Esophagus mucosa (tissue), 1 donor: Measurements from ENCODE around the gene CSTF1. TPM values are rescaled to one million over a fixed set of nuclear protein-coding genes. Genes with fewer than 3 reads are reported as not detected.
A peak's percentile ranks its signal among the peaks of the same experiment; 100 is the strongest.

ENCODE experiments used
- ATAC-seq: fragments of 200-7000 bp; cut with Tn5 transposase; one replicate; pipeline ENCODE4 v1.9.1; 2020
- total RNA-seq: library from RNA; stranded (reverse); gene quantifications from one replicate; pipeline ENCODE4 v1.2.4, GENCODE V29; 2023
- donor health status: DM: yes; HTN: yes; CAD: no.

The CSTF1 gene
- total RNA-seq, result 18.5 TPM

GRCh38 chr20:56392132-56392880, at the start of gene CSTF1, which contains the start of gene AURKA:
TSS of gene CSTF1 (plus strand) at chr20:56392645. CDS start at chr20:56395553, 2,908 bp downstream.
TSS of gene AURKA (minus strand) at chr20:56392215. CDS start at chr20:56388197, 4,018 bp downstream.
- ATAC-seq, result peak; percentile 97

DNA sequence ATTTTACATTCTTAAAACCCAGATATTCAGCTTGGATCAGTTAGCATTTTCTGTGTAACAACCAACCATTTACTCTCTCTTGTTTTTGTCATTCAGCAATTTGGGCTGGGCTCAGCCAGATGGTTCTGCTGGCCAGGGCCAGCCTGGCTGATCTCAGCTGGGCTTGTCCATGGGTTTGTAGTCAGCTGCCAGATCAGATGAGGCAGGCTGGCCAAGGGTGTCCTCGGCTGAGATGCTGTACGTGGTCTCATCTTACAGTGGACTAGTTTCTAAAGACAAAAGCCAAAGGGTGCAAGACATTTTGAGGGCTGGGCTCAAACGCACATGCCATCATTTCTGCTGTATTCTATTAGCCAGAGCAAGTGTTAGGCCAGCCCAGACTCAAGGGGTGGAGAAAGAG, 49.7 kb upstream of the CSTF1 start:
- no peak for ATAC-seq

DNA sequence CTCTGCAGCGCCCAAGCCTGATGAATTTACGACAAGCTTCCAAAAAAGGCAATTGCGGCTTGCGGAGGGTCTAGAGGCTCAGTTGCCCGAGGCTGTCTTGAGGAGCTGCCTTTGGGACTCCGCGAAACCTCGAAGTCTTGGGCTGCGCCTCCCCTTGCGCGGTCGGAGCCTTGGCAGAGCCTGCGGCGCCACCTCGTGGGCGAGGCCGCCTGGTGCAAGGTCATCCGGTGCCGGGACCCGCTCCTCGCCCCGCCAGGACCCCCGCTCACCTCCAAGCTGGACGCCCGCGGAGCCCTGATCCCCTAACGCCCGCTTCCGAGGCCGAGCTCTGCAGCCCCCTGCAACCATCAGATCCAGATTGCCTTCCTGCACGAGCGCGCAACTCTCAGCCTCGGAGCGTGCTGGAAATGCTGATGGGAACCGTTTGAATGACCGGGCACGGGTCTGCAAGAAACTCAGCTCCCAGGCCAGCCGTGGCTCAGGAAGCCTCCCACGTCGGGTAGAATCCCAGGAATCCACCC, 48.5 kb upstream of the CSTF1 start:
- ATAC-seq, result peak; percentile 69

DNA sequence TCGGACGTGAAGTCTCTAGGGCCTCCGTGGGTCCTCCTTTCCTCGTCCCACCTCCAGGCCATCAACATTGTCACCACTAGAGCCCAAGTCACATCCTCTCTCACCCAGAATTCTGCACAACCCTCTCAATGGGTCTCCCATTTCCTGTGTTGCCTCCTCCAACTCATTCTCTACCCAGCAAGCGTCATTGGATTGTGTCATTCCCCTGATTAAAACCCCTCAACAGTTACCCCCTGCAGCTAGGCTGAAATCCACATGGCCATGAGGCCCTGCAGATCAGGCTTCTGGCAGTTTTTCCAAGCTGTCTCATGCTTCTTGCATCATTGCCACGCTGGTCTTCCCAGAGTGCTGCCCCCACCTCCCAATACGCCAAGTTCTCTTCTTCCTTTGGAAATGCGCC, 46.5 kb upstream of the CSTF1 start:
- ATAC-seq, result no peak

DNA sequence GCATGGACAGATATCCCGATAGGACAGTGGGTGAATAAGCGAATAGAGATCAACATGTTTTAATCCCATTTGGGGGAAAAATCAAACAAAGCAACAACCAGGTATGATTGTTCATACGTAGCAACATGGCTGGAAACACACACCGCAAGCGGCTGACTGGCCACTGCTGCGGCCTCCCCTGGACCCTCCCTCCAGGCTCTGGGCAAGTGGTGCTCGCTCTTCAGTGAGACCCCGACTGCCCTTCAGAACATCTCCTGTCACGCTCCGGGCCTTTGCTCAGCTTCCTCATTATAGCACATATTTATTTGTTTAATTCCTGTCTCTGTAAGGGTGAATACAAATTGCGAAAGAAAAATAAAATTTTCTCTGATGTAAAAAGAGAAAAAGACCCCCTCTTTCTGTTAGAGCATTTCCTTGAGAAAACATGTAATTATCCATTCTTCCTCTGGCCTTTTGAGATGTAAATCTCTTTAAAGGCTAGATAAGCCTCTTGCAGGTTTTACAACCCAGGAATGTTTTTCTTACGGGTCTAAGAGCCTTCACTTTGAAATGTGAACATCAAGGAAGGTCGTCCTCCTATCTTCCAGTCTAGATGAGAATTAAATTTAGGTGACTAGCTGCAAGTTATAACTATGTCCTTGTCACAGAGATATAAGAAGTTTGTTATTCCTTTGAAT, 44.7 kb upstream of the CSTF1 start:
- no peak for ATAC-seq

DNA sequence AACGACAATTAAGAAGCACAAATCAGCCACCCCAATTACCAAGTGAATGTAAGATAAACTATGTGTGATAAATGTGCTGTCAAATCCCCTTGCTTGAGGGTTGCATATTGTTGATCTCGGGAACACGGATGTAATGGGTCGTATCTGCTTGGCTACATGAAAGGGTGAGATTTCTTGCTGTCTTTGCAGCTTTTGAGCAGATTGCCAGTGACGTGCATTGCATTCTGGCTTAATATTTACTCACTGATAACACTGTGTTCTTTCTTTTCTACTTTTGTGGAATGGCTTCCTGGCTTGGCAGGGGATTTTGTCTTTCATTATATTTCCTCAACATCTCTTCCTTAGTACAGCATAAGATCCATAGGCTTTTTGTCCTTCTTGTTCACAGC, 44.1 kb upstream of the CSTF1 start:
- ATAC-seq, result no peak

DNA sequence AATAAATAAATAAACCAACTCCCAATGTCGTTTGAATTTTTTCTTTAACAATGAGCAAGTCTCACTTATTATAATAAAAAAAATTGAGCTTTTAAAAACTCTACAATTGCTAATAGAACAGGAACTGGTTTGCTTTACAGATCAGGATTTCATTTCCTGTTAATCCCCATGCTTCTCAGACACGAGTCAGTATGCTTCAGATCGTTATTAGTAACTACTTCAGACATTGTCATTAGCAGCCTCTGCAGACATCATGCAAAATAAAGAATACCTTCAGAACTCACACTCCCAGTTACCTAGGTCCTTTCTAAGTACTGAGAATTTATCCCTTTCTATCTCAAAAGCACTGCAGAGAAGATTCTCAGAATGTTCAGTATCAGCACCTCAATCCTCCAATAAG, 43.7 kb upstream of the CSTF1 start:
- ATAC-seq, result peak; percentile 73

DNA sequence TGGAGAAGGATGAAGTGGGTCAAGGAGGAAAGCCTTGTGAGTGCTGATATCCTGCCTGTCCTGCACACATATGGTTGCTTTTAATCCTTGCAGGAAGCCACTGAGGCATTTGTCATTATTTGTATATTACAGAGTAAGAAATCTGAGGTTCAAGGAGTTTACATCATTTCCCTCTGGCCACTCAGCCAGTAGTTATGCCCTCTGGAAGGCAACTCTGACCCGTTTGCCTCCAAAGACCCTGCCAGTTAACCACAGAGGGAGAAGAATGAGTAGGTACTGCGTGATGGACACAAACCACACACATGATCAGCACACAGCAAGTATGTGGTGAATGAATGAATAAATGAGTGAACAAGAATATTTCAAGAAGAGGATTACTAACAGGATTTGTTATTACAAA, 41.6 kb upstream of the CSTF1 start:
- ATAC-seq, result no peak

- no peak for ATAC-seq
Measured at GRCh38 chr20:56352345-56353055, 39.9 kb upstream of the CSTF1 start.

- no peak for ATAC-seq
Measured at GRCh38 chr20:56353356-56353755, 39.1 kb upstream of the CSTF1 start.

DNA sequence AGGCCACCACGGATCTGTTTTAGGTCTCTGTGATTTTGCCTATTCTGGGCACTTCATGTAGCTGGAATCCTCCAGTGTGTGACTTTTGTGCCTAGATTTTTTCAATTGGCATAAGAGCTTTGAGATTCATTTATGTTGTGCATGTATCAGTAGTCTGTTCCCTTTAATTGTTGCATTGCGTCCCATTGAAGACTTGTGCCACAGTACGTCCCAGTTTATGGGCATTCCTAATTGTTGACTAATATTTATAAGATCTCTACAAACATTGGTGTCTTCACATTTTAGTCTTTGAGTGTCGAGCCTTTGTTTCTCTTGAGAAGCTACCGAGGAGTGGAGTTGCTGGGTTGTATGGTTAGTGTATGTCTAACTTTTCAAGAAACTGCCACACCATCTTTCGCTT, 34.4 kb upstream of the CSTF1 start:
- no peak for ATAC-seq

- ATAC-seq, result peak; percentile 95
Measured at GRCh38 chr20:56358600-56359211, 33.7 kb upstream of the CSTF1 start, which contains the start of gene FAM210B. TSS of gene FAM210B (plus strand) at chr20:56358974. CDS start at chr20:56359006, 32 bp downstream.

GRCh38 chr20:56359212-56360132, 33.0 kb upstream of the CSTF1 start:
- ATAC-seq, result peak; percentile 59

DNA sequence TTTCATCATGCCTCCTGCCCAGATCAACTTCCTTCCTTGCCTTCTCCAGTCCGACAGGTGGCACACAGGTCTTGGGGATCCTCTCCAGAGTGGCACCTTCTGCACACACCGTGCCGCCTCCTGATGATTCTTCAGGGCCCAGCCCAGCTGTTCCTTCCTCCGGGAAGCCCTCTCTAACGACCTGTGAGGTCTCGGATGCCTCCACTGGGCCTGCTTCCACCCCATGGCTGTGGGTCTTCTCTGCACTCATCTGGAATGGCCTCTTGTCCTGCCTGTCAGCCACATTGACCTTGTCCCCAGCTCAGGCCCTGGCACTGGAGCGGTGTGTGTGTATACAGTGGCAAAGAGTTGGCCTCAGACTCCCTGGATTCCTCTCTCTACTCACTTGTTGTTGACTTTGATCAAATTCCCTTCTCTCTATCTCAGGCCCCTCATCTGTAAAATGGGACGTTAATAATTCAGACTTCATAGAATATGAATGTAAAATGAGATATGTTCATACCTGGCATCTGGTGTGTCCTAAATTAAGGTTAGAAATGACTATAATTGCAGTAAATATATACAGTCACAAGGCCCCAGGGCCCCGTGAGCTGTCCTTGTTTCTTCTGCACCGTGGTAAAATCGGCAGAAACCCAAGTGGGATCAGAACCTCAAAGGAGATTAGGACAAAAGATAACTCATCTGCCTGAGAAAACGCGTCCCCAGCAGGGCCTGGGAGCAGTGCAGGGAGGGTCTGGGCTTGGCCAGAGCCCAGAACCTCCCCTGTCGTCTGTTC, 32.1 kb upstream of the CSTF1 start:
- ATAC-seq, result peak; percentile 26

GRCh38 chr20:56360908-56361205, 31.6 kb upstream of the CSTF1 start:
- no peak for ATAC-seq

DNA sequence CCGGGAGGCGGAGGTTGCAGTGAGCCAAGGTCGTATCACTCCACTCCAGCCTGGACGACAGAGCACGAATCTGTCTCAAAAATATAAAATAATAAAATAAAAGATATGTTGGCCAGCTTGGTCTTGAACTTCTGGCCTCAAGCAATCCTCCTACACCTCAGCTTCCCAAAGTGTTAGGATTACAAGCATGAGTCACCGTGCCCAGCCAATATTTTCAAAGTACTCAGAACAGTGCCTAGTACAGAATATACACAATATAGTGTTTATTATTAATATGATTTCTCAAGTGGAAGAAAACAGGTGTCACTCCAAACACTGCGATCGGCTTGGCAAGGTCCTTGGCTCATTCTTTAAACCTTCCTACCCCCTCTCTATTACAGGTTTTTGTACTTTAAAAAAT, 30.5 kb upstream of the CSTF1 start:
- ATAC-seq, result no peak

- ATAC-seq, result no peak
Measured at GRCh38 chr20:56362833-56363413, 29.5 kb upstream of the CSTF1 start.

DNA sequence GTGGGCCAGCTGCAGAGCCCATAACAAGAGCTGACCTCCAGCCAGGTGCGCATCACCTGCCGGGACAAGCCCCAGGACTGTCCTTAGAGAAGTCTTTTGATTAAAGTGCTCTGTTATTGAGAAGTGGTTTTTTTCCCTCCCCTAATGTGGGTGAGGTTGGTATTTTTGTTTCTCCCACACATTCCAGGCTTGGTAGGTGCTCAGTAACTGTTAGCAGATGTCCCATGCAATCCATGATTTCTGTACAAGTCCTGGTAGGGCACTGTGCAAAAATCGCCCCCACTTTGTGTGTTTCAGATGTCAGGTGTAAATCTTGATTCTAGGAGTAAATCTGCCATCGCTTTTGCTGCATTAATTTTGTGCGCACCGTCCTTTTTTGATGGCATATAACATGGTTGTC, 29.0 kb upstream of the CSTF1 start:
- no peak for ATAC-seq

GRCh38 chr20:56368351-56369134, 23.9 kb upstream of the CSTF1 start:
- ATAC-seq, result no peak

DNA sequence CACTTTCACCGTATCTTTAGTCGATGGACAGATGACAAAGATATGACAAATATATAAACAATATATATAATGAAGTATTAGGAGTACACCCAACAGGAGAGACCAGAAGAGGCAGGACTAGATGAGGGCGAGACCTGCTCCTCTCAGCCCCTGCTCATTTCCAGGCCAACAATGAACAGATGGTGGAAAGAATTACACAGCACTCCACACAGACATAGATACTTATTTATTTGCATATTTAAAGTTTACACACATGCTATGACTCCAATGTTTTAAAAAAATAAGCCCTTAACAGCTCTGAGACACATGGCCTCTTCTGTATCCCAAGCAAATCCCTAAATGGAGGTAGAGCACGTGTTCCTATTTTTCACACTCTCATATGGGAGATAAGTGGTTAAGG, 23.3 kb upstream of the CSTF1 start:
- ATAC-seq, result no peak
